ENCODE measurements around the gene JUNB. TPM values are rescaled to one million over a fixed set of nuclear protein-coding genes. Genes with fewer than 3 reads are reported as not detected.

Gene JUNB
- total and polyA plus RNA-seq, 2 of the 4 experiments (the other 2 are of a cell fraction): 20.8 to 109 TPM

GRCh38 chr19:12806242-12807081 lies 15.2 kb downstream of the JUNB start, which contains the start of gene RNASEH2A (continued):
- TF ChIP-seq CEBPB (IDR thresholded peaks at IDR 0.05; ENCODE audit: low read depth, low read length) (no peak), NFE2L2 (IDR thresholded peaks at IDR 0.05; ENCODE audit: low read depth, low read length) (no peak), POLR2A (IDR thresholded peaks at IDR 0.05; ENCODE audit: low read depth, low read length) (no peak)

GRCh38 chr19:12815088-12815487 lies 23.8 kb downstream of the JUNB start:
- no peak overlapping the region for H3K4me3 ChIP-seq (ENCODE audit: insufficient read depth, low read depth, low read length)
- H2BK20ac ChIP-seq (ENCODE audit: low read depth, low read length): no peak overlapping the region
- no peak overlapping the region for H2AFZ ChIP-seq (replicated peaks; ENCODE audit: low read length, poor library complexity)
- intact Hi-C loops (cut with micrococcal nuclease) (no loop called here), in situ Hi-C loops (cut with MboI; ENCODE audit: low sequenced_read_pairs) (no loop called here), dilution Hi-C loops (cut with HindIII; ENCODE audit: low sequenced_read_pairs, unreplicated experiment) (no loop called here)
- no peaks in the 10 kb centered on the region for H3K9me1 ChIP-seq (ENCODE audit: insufficient read depth, low read length)
- H3K27me3 ChIP-seq (ENCODE audit: control insufficient read depth, insufficient read depth, low read length): no peaks in the 10 kb centered on the region
- no peak overlapping the region for H4K5ac ChIP-seq (ENCODE audit: low read depth, low read length)
- no peak overlapping the region for H3K4me2 ChIP-seq (ENCODE audit: low read depth, low read length)
- ChIA-PET POLR2A (ENCODE audit: unreplicated experiment) (no interaction called here), CTCF (no interaction called here)
- H3K4ac ChIP-seq (ENCODE audit: low read depth, low read length): no peak overlapping the region
- H4K8ac ChIP-seq (ENCODE audit: low read depth in 2 of 2, low read length in 2 of 2): no peak overlapping the region
- no peak overlapping the region for H3K18ac ChIP-seq (ENCODE audit: low read depth, low read length)
- no peak overlapping the region for H2BK5ac ChIP-seq (ENCODE audit: low read depth, low read length, poor library complexity, severe bottlenecking)
- H3K27ac ChIP-seq (ENCODE audit: insufficient read depth, low read length): no peak overlapping the region
- H2BK15ac ChIP-seq (ENCODE audit: low read depth, low read length): no peak overlapping the region
- H3K4me1 ChIP-seq (ENCODE audit: control insufficient read depth, insufficient read depth, low read length): no peaks in the 10 kb centered on the region
- BruUV-seq (replicated peaks): no TSS peak
- H2AK5ac ChIP-seq (ENCODE audit: low read depth, low read length): no peak overlapping the region
- H4K20me1 ChIP-seq (ENCODE audit: insufficient read depth, low read length): no peaks in the 10 kb centered on the region
- H4K91ac ChIP-seq (ENCODE audit: insufficient read depth, low read depth, low read length): no peak overlapping the region
- no peaks in the 10 kb centered on the region for H3K79me1 ChIP-seq (ENCODE audit: low read depth in 1 of 2, low read length in 2 of 2)
- H3K9me3 ChIP-seq (ENCODE audit: control insufficient read depth, insufficient read depth, low read length): no peaks in the 10 kb centered on the region
- H3K14ac ChIP-seq (replicated peaks; ENCODE audit: low read depth, low read length): no peak overlapping the region
- H3K9ac ChIP-seq (ENCODE audit: low read depth, low read length): no peak overlapping the region
- H2BK120ac ChIP-seq (ENCODE audit: low read depth, low read length): no peak overlapping the region
- DNase-seq (no peak), ATAC-seq (ENCODE audit: low read depth) (no peak)
- H3K56ac ChIP-seq (ENCODE audit: extremely low read depth, insufficient read depth, low read length): no peak overlapping the region
- peaks cover 6% of the 10 kb centered on the region for H3K36me3 ChIP-seq (ENCODE audit: control insufficient read depth, insufficient read depth, low read length)
- H2AK9ac ChIP-seq (replicated peaks; ENCODE audit: low read depth, low read length, poor library complexity): no peak overlapping the region
- 82% methylated on average over 2 of the region's 7 CpGs; no CpG with 5 or more reads in 1 of the 2 experiments for WGBS, 2 experiments (ENCODE audit: extremely low coverage in 2 of 2, insufficient read length in 1 of 2)
- no peak overlapping the region for H3K23ac ChIP-seq (ENCODE audit: low read depth, low read length)
- TF ChIP-seq FOS (IDR thresholded peaks at IDR 0.05; ENCODE audit: low read depth, low read length): no peak
- no peak for TF ChIP-seq RAD21 (IDR thresholded peaks at IDR 0.05; ENCODE audit: low read length)
- TF ChIP-seq CEBPB (IDR thresholded peaks at IDR 0.05; ENCODE audit: low read depth, low read length): no peak
- no peak for TF ChIP-seq CHD1 (IDR thresholded peaks at IDR 0.05; ENCODE audit: low read depth, low read length)
- TF ChIP-seq MAFK (IDR thresholded peaks at IDR 0.05; ENCODE audit: low read depth, low read length): no peak
- TF ChIP-seq POLR2A (IDR thresholded peaks at IDR 0.05; ENCODE audit: low read depth, low read length): no peak
- TF ChIP-seq CTCF (conservative IDR thresholded peaks at IDR 0.05; ENCODE audit: low read depth, low read length): no peak
- TF ChIP-seq USF2 (IDR thresholded peaks at IDR 0.05; ENCODE audit: low read depth, low read length): no peak
- TF ChIP-seq BHLHE40 (IDR thresholded peaks at IDR 0.05; ENCODE audit: low read depth, low read length): no peak
- no peak for TF ChIP-seq RCOR1 (IDR thresholded peaks at IDR 0.05; ENCODE audit: insufficient replicate concordance, low read length)
- no peak for TF ChIP-seq ELK1 (IDR thresholded peaks at IDR 0.05; ENCODE audit: borderline replicate concordance, low read depth, low read length)
- no peak for TF ChIP-seq NFE2L2 (IDR thresholded peaks at IDR 0.05; ENCODE audit: low read depth, low read length)
- no peak for TF ChIP-seq SMC3 (IDR thresholded peaks at IDR 0.05; ENCODE audit: low read depth, low read length)

Measured in IMR-90 (cell line).